Activated gamma-delta T cell treated with anti-CD3 and anti-CD28 coated beads, Interleukin-2, amount 50 U/mL, for 16 hours (primary cell): ENCODE results near the gene LMX1B.
A peak's percentile ranks its signal among the peaks of the same experiment; 100 is the strongest.

ENCODE experiments used
- DNase-seq: peaks from one replicate; pipeline ENCODE4 v3.0.0-alpha.2; 2020; ENCODE audit warnings: low read depth

The LMX1B gene

DNA sequence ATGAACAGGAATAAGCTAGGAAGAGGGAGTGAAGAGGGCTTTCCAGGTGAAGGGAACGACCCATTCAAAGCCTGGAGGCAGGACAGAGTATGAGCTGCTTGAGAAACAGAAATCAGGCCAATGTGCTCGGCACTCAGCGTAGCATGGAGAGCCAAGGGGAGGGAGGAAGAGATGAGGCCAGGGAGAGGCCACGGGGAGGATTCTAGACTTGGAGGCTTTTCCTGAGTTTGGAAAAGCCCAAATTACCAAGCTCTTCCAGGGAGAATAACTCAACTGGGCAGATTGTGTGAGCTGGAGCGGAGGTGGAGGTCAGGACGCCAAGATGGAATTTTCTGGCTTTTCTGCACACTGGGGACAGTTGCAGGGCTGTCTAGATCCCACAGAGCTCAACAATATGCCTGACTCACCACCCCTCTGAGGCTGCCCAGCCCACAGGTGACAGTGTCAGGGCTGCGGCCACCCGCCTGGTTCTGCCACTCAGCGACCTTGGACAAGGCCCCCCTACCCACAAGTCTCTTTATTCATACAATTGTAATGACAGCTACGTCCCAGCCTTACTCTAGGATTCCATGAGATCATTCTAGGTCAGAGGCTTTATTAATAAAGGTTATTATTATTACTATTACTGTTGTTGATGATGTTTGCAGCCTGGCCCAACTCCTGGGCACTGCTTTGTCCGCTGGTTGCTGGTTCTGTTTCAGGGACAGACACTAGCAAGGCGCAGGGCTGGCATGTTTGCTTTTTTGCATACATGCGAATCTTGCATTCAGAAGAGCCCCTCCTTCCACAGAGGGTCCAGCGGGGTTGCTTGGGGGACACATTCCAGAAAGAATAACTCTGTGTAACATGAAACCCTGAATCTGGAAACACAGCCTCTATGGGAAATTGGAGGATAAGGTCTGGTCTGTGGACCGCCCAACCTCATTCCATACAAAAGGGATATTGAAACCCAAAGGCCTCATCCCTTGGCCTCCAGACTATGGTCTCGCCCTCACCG is 9.4 kb upstream of the LMX1B start:
- DNase-seq, result no peak

DNA sequence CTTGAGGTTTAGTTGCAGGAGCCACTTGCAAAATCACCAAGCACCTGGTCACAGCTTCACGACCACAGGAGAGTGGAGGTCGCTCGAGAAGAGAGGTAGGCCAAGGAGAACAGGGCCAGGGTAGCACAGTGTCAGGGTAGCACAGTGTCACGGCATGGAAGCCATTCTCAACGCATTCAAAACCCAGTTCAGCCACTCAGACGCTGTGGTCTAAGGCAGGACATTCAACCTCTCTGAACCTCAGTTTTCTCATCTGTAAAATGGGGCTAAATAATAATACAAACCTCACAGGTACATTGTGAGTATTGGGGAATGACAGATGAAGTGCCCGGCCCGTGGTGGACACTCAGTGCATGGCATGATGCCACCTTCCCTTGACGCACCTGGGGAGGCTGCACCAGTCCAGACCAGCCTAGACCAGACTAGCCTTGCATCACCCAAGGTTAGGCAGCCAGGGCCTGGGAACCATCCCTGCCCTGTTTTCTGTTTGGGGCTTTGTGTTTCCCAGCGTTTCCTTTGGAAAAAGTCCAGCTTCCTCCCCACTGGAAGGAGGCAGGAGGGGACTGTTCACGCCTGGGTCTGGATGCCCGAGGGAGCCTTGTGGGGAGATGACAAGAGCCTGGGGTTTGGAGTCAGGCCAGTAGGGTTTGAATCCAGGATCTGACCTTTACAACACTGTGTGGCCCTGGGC is 7.8 kb upstream of the LMX1B start:
- no peak for DNase-seq

DNA sequence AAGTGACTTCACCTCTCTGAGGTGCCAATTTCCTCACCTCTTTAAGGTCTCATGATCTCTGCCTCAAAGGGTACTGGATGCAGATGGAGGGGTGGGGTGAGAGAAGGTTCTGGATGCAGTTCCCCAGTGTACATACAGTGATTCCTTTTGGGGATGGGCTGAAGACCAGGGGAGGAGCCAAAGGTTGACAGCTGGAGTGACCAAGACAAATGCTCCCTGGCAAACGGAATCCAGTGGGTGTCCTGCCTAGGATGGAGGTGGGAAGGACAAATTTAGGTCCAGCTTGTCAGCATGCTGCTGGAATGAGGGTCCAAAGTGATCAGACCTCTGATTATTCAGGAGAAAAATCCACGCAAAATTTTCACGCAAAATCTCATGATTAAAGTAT is 7.3 kb upstream of the LMX1B start:
- DNase-seq, result no peak

- no peak for DNase-seq
Measured at GRCh38 chr9:126607086-126607485, 6.6 kb upstream of the LMX1B start.

DNA sequence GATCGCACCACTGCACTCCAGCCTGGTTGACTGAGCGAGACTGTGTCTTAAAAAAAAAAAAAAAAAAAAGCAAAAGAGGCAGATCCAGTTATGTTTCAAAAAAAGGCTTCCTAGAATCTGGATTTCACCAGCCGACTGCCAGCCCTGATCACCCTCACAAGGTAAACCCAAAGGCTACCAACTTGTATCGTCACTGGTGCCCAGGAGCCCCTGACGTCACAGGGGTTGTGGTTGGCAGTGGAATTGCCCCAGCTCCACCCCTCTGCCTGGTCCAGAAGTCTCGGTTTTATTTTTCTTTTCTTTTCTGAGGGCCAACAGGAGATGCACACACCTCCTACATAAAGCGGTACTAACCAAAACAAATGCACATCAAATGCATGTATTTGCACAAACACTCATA is 6.0 kb upstream of the LMX1B start:
- no peak for DNase-seq

DNA sequence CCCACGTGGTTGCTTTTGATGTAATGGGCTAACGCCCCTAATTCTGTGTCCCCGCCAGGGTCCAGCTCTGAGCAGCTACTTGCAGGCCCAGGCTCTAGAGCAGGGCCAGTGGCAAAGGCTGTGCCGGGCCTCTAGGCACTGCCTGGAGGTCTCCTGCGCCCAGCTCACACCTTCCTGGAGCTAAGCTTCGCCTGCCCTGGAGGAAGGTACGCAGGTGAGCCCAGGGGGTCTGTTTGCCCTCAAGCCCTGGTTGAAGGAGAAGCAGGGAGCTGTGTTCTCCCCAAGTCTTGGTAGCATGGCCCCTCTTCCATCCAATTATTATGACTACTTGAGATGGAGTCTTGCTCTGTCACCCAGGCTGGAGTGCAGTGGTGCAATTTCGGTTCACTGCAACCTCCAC is 5.2 kb upstream of the LMX1B start:
- no peak for DNase-seq

- no peak for DNase-seq
Measured at GRCh38 chr9:126609191-126609590, 4.5 kb upstream of the LMX1B start.

GRCh38 chr9:126609711-126610388 is 3.9 kb upstream of the LMX1B start:
- no peak for DNase-seq

- no peak for DNase-seq
Measured at GRCh38 chr9:126611193-126611591, 2.5 kb upstream of the LMX1B start.

- peak; percentile 46 for DNase-seq
Measured at GRCh38 chr9:126611592-126612325, 2.0 kb upstream of the LMX1B start.

DNA sequence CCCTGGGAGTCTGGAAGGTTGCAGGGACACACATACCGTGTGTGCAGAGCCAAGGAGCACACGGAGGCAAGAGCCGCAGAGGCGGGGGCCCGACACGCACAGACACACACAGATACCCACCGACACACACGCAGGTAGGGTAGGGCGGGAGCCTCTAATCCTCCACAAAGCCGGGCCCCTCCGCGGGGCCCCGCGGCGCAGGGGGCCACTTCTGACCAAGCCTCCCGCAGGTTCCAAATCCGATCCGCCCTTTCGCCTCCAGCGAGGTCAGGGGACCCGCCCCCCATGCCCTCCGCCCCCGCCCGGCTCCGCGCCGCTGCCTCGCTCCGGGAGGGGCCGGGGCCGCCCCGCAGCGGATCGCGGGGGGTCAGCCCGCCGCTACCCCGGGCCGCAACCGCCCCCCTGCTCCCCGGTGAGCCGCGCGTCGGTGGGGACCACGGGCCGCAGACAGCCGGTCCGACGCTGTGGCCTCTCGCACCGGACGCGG is 1.4 kb upstream of the LMX1B start:
- no peak for DNase-seq

DNA sequence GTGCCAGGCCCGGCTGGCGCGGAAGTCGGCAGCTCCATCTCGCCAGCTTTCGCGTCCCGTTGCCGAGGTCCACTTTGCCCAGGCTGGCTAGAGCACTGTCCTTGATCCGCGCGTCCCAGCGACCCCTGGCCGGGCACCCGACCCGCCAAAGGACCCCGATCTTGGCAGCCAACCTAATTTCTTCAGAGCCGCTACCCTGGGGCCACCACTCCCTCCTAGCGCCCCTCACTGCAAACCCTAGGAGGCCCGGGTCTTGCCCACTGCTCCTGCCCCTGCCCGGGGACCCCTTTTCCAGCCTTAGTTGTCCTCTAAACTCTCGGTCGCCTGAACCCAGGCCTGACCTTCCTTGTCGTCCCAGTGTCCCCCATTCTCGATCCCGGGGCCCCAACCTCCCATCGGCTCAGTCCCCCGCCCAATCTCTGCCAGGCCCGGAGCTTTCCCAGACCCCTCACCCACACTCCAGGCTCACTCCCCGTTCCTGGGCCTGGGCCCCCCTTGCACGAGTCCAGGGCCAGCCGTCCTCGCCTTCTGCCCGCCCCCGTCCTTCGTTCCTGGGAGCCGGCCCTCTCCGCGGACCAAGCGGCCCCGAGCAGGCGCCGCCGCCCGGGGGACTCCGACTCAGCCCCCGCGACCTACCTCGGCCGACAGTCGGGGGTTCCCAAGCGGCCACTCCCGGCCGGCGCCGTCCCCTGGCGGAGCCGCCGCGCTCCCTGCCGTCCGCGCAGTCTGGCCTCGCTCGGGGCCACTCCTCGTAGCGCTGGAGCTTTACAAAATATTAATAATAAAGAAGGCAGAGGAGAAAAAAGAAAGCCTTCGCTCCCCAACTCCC is 701 bp upstream of the LMX1B start:
- DNase-seq, result no peak

DNA sequence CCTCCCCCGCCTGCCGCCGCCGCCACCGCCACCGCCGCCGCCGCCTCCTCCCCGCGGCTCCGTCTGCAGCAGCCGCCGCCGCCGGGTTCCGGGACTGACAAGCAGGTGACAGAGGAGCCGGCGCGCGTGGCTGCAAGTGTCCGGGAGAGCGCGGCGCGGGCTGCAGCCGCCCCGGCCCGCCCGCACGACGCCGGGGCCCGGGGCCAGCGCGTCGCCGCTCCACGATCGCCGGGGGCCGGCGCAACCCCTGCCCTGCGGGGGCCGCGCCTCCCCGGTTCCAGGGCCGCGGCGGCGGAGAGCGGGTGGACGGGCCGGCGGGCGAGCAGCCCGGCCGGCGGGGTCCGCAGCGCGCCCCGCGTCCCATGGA is 343 bp downstream of the LMX1B start:
- DNase-seq, result no peak

DNA sequence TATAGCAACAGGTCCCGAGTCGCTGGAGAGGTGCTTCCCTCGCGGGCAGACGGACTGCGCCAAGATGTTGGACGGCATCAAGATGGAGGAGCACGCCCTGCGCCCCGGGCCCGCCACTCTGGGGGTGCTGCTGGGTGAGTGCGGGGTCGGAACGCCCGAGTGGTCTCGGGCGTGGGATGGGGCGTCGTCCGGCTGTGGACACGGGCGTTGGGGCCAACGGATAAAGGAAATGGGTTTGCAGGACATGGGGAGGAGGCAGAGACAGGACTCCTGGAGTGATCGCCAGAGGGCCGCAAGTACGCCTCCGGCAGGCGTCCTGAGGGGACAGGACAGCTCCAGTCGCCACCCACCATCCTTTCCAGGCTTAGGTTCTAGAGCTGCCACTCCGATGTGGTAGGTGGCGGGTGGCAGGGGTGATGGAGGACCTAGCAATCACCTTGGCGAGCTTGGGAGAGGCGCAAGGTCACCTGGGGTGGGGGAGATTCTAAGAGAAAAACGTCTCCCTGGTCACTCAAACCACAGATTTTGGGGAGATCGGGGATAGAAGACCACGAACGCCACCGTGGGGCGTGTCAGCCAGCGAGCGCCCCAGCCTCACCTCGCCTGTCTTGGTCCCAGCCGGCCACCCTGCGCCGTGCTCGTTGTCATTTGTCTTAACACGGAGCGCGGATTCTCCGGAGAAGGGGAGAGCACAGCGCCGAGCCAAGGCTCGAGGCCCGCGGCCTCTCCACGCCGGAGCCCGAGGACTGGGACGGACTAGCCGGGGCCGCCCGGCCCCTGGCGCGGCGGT is 922 bp downstream of the LMX1B start:
- DNase-seq, result no peak

- DNase-seq, result no peak
Measured at GRCh38 chr9:126615245-126615790, 1.6 kb downstream of the LMX1B start.

- no peak for DNase-seq
Measured at GRCh38 chr9:126615791-126616447, 2.2 kb downstream of the LMX1B start.

DNA sequence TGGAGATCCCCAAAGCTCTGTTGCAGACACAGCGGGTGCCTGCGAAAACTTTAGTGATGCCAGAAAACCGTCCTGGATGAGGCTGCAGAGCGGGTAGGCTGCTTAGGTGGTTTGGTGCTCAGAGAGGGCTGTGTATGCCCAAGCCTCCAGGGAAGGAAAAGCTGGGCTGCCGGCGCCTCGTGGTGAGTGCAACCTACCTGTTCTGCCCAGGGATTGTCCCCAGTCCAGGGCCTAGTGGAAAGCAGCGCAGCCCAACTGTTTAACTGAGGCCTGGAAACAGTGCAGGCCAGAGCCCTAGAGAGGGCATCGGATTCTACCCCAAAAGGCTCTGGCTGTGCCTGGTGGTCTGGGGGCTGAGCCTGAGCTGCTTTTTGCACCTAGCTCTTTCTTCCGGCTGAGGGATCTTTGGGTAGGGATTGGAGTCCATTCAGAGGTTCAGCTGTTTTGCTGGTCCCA is 2.8 kb downstream of the LMX1B start:
- no peak for DNase-seq

- no peak for DNase-seq
Measured at GRCh38 chr9:126617003-126617822, 3.5 kb downstream of the LMX1B start.

DNA sequence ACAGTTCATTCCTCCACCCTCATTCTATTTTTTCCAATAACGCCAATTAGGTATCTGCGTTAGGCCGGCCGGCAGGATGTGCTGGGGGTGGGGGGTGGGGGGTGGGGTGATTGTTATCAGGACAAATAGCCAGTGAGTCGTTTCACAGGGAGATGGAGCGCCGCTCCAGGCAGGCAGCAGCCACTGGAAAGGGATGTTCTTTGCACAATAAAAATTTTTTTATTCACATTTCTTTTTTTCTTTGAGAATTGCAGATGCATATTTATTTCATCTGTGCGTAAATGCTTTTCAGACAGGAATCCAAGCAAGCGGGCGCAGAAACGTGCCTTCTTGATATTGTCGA is 4.1 kb downstream of the LMX1B start:
- DNase-seq, result no peak
